ENCODE results near the gene KCNQ5. TPM values are rescaled to one million over a fixed set of nuclear protein-coding genes. Genes with fewer than 3 reads are reported as not detected.
"Not testable (repeated sequence)": the region's sequence is repeated elsewhere in the genome, so short reads cannot be mapped to it uniquely, and the experiment has no call there.

KCNQ5 gene
- total RNA-seq, 6 experiments from 2014 or later = 16.3 to 35.5 (median 20.2) TPM

DNA sequence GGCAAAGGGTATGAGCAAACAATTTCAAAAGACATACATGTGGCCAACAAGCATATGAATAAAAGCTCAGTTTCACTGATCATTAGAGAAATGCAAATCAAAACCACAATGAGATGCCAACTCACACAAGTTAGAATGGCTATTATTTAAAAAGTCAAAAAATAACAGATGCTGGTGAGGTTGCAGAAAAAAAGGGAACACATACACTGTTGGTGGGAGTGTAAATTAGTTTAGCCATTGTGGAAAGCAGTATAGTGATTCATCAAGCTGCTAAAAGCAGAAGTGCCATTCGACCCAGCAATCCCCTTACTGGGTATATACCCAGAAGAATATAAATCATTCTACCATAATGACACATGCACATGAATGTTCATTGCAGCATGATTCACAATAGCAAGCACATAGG, 610.1 kb downstream of the KCNQ5 start:
- H3K4me3 Mint-ChIP-seq = no peak overlapping the region
- no peaks in the 10 kb centered on the region for H3K27me3 Mint-ChIP-seq (ENCODE audit: insufficient read depth)
- no peak overlapping the region for H3K27ac Mint-ChIP-seq
- TF ChIP-seq, protein P1, sequence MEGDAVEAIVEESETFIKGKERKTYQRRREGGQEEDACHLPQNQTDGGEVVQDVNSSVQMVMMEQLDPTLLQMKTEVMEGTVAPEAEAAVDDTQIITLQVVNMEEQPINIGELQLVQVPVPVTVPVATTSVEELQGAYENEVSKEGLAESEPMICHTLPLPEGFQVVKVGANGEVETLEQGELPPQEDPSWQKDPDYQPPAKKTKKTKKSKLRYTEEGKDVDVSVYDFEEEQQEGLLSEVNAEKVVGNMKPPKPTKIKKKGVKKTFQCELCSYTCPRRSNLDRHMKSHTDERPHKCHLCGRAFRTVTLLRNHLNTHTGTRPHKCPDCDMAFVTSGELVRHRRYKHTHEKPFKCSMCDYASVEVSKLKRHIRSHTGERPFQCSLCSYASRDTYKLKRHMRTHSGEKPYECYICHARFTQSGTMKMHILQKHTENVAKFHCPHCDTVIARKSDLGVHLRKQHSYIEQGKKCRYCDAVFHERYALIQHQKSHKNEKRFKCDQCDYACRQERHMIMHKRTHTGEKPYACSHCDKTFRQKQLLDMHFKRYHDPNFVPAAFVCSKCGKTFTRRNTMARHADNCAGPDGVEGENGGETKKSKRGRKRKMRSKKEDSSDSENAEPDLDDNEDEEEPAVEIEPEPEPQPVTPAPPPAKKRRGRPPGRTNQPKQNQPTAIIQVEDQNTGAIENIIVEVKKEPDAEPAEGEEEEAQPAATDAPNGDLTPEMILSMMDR (IDR thresholded peaks at IDR 0.05) = no peak
- peaks cover 5% of the 10 kb centered on the region; the same call in 1 of the 2 replicates for H3K36me3 Mint-ChIP-seq (ENCODE audit: low read depth)
- H3K4me1 Mint-ChIP-seq (ENCODE audit: low read depth) = peaks cover 55% of the 10 kb centered on the region
- no peaks in the 10 kb centered on the region for H3K9me3 Mint-ChIP-seq
- DNase-seq = no peak

DNA sequence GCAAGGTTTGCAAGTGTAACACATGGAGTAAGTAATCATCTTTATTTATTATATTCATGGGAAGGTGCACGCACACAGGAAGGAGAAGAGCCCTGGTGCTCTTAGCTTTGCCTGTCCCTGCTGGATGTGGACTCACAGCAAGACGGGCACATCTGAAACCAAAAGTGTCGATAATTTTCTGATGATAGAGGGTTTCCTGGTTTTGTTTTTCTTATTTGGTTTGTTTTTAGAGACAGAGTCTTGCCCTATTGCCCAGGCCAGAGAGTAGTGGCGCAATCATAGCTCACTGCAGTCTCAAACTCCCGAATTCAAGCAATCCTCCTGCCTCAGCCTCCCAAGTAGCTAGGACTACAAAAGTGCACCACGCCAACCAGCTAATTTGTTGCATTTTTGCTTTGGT, 611.2 kb downstream of the KCNQ5 start:
- Mint-ChIP-seq H3K4me3 (no peak overlapping the region), H3K4me1 (ENCODE audit: low read depth) (peaks cover 51% of the 10 kb centered on the region), H3K27ac (peak overlapping the region; percentile 88; the same call in 1 of the 2 replicates), H3K36me3 (ENCODE audit: low read depth) (peaks cover 5% of the 10 kb centered on the region; the same call in 1 of the 2 replicates), H3K9me3 (no peaks in the 10 kb centered on the region), H3K27me3 (ENCODE audit: insufficient read depth) (no peaks in the 10 kb centered on the region)
- no peak for DNase-seq
- TF ChIP-seq, protein P1 (IDR thresholded peaks at IDR 0.05) = no peak

DNA sequence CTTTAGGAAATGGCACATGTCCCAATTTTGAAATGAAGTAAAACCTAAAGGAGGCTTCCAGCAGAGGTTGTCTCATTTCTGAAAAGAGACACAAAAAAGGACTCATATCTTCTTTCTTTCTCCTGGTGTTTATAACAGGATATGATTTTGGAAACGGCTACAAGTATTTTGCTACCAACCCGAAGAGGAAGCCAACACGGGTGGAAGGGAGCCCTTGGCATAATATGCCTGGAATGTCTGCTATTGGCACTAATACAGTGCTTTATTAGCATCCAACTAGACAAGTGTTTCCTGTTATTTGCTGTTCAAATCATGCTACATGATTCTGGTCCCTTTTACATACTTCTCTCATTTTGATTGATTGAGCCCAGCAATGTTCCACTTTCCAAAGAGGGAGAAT, 612.1 kb downstream of the KCNQ5 start:
- Mint-ChIP-seq H3K27ac (peak overlapping the region; percentile 88), H3K4me1 (ENCODE audit: low read depth) (peaks cover 46% of the 10 kb centered on the region), H3K4me3 (peak overlapping the region; percentile 44)
- DNase-seq; H3K36me3 Mint-ChIP-seq (ENCODE audit: low read depth); H3K27me3 Mint-ChIP-seq (ENCODE audit: insufficient read depth); H3K9me3 Mint-ChIP-seq: not testable (repeated sequence)

DNA sequence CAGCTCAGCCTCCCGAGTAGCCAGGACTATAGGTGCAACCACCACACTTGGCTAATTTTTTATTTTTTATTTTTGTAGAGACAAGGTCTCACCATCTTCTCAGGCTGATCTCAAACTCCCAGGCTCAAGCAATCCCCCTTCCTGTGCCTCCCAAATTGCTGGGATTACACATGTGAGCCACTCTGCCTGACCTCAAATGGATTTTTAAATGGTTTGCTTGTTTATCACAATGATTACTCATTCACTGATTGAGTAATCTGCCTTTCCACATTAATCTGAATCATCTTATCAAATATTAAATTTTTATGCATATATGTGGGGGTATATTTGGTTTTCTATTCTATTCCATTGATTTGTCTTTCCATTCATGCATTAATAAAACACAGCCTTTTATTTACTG, 612.9 kb downstream of the KCNQ5 start:
- Mint-ChIP-seq H3K9me3 (no peaks in the 10 kb centered on the region), H3K36me3 (ENCODE audit: low read depth) (peaks cover 5% of the 10 kb centered on the region; the same call in 1 of the 2 replicates), H3K27me3 (ENCODE audit: insufficient read depth) (no peaks in the 10 kb centered on the region), H3K4me3 (peak overlapping the region; percentile 67), H3K27ac (peak overlapping the region; percentile 88), H3K4me1 (ENCODE audit: low read depth) (peaks cover 46% of the 10 kb centered on the region)
- peak; percentile 73 for DNase-seq
- TF ChIP-seq, protein P1 (IDR thresholded peaks at IDR 0.05) = no peak

DNA sequence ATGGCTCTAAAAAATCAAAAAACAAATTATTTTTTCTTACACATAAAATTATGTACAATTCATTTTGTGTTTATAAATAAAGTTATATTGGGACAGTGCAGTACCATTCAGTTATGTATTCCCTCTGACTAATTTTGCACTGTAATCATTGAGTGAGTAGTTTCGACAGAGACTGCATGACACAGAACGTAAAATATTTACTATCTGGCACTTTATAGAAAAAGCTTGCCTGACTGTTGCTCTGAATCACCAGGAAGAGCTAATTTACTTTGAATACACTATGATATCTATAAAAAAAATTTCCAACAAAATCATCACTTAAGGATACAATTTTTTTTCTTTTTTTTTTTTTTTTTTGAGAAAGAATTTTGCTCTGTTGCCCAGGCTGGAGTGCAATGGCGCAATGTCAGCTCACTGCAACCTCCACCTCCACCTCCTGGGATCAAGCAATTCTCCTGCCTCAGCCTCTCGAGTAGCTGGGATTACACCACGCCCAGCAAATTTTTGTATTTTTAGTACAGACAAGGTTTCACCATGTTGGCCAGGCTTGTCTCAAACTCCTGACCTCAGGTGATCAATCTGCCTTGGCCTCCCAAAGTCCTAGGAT, 614.4 kb downstream of the KCNQ5 start:
- TF ChIP-seq, protein P1 (IDR thresholded peaks at IDR 0.05) = no peak
- Mint-ChIP-seq H3K4me1 (ENCODE audit: low read depth) (peaks cover 46% of the 10 kb centered on the region), H3K27me3 (ENCODE audit: insufficient read depth) (no peaks in the 10 kb centered on the region), H3K36me3 (ENCODE audit: low read depth) (peaks cover 5% of the 10 kb centered on the region; the same call in 1 of the 2 replicates), H3K9me3 (no peaks in the 10 kb centered on the region), H3K4me3 (no peak overlapping the region), H3K27ac (peak overlapping the region; percentile 89)
- peak; percentile 97 for DNase-seq

DNA sequence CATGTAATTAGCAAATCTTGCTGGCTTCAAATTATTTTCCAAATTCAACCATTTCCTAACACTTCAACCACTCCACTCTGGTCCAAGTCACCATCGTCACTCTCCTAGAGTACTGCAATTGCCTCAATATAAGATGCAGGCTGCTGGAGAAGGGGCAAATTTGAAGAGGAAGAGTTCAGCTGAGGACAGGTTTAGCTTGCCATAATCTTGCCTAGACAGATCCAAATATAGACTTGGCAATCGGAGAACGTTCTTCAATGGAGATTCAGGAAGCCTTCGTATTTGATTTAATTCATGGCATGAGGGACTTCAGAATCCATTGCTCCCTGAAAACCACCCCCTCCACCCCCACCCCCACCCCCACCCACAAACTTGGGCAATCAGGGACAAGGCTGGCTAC, 618.9 kb downstream of the KCNQ5 start:
- H3K4me3 Mint-ChIP-seq = no peak overlapping the region
- no peaks in the 10 kb centered on the region for H3K9me3 Mint-ChIP-seq
- no peak for DNase-seq
- H3K36me3 Mint-ChIP-seq (ENCODE audit: low read depth) = peaks cover 7% of the 10 kb centered on the region
- no peaks in the 10 kb centered on the region for H3K27me3 Mint-ChIP-seq (ENCODE audit: insufficient read depth)
- no peak overlapping the region for H3K27ac Mint-ChIP-seq
- TF ChIP-seq, protein P1 (IDR thresholded peaks at IDR 0.05) = no peak
- peaks cover 16% of the 10 kb centered on the region for H3K4me1 Mint-ChIP-seq (ENCODE audit: low read depth)

Measured in HFFc6 (cell line).